HG03460 (cell line): ENCODE results near the gene WWOX.

ENCODE experiments used
- ATAC-seq: cut with Tn5 transposase; IDR thresholded peaks from one replicate; pipeline ENCODE4 v1.9.1; 2021; ENCODE audit not compliant: unreplicated experiment

Gene WWOX

DNA sequence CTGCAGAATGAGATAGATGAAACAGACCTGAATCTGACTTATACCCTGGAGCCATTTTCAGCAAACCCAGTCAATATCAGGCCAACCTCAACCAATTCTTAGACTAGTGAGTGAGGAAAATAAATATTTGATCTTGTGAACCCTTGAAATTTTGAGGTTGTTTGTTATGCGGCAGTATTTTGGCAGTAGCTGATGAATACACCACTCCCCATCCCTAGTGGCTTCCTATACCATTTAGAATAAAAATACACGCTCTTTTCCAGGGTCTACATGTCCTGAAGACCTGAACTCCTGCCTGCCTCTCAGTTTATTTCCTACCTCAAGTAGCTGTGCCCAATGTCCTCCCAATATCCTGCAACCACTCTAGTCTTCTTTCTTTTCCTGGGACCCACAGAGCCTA, 647.3 kb downstream of the WWOX start:
- ATAC-seq = no peak

DNA sequence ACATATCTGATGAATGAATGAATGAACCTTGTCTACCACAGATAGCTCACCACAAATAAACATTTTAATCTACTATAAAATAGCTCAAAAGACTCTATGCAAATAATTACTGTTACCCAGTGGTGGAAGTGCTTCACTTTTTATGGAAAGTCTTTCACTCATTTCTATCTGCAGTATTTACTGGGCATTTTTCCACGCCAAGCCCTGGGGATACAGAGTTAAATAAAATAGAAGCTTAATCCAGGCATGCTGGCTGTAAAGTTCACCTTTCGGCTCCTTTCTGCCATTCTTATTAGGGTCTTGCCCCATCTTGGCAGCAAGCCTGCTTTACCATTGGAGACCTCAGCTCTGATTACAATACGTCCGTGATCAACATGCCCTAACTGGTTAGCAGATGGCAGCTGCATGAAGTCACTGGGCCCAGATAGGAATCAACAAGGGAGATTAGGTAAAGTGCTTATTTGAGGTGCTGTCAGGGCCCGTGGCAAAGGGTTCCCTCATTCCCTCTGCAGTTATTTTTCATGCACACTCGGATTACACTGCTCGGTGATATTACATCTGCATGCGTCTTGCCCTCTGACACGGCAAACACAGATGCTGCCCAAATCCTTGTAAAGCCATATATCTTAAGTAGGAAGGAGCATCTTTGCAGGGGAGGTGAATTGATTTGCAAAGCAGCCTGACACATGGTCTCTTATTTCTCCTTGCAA, 648.9 kb downstream of the WWOX start:
- no peak for ATAC-seq

DNA sequence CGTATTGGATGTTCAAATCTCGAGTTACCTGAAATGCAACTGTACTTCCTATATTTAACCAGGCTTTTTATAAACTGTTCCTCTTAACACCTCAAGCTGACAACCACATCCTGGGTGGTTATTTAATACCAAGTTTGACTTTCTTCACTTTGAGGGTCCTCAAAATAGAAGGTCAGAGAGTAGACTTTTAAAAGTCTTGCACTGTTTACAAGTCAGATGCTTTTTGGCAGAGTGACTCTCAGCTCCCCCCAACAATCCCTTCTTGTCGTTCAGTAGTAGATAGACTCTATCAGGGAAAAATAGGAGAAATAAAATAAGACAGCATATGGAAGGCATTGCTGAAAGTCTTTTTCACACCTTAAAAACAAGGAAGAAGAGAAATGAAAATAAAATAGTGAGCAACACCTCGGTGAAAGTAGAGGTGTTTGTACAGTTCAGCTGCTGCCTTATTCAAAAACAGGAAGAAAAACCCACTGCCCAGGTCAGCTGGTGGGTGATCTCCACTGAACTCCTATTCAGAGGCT, 650.4 kb downstream of the WWOX start:
- ATAC-seq = peak; percentile 82

DNA sequence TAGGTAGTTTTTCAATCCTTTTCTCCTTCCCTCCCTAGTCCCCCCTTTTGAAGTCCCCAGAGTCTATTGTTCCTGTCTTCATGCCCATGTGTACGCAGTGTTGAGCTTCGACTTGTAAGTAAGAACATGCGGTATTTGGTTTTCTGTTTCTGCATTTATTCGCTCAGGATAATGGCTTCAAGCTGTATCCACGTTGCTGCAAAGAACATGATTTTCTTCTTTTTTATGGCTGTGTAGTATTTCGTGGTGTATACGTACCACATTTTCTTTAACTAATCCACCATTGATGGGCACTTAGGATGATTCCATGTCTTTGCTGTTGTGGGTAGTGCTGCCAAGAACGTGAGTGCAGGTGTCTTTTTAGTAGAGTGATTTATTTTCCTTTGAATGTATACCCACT, 651.2 kb downstream of the WWOX start:
- no peak for ATAC-seq

DNA sequence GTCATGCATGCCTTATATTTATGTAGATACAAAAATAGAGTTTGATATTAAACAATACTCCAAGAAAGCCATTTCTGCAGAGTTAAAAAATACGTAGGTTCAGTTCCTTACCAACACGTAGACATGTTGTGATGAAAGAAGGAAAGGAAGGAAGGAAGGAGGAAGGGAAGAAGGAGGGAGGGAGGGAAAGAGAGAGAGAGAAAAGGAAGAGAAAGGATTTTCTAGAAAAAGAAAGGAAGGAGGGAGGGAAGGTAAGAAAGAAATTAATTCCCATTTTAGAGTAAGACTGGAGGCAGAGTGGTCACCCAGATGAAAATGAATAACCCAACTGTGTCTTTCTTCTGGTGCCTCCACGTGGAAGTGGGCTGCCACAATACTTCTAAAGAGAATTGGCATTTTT, 652.1 kb downstream of the WWOX start:
- no peak for ATAC-seq

DNA sequence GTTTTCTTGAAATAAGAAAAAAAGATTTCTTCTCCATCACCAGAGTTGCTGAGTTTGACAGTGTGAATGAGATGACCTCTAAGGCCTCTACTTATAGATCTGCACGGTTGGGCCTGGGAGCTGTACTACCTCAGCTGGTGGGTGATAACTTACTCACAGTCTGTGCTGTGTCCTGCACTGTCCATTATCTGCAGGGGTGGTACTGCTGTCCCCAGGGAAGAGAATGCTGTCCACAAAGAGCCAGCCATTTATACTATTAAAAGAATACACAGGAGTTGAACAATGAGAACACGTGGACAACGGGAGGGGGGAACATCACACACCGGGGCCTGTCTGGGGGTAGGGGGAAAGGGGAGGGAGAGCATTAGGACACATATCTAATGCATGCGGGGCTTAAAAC, 655.3 kb downstream of the WWOX start:
- no peak for ATAC-seq

DNA sequence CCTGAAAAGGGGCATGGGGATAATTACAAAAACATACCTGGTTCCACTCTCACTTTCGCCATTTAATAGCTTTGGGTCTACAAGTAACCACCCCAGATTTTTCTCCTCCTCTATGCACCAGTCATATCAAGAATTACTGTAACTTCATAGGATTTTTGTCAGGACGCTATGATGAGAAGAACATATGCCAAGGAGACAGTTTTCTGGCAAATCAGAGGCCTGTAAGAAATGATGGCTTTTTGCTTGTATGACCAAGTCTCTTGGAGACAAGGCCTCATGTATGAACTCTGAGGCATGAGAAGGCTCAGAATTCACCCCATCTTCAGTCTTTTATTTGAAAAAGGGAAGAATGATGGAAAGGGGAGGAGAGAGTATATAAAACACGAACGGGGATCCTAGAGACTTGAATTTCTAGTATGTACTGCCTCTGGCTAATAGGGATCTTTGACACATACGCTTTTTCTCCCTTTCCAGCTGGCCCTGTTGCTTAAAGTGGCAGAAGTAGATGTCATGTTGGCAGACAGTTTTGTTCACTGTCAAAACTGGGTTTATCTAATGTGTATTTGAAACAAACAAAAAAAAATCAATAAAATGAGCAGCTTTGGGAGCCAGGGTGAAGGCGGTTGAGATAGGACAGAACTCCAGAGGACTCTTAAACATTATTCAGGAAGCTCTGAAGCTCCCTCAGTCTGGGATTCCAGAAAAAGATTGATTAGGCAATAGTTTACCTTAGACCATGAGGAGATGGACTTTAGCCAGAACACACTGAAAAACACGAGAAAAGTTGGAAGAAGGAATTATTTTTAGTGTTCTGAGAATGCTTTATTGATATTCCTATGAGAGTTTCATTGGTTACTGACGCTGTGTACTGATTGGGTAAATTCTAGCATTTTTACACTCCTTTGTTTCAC, 656.6 kb downstream of the WWOX start:
- ATAC-seq = no peak

DNA sequence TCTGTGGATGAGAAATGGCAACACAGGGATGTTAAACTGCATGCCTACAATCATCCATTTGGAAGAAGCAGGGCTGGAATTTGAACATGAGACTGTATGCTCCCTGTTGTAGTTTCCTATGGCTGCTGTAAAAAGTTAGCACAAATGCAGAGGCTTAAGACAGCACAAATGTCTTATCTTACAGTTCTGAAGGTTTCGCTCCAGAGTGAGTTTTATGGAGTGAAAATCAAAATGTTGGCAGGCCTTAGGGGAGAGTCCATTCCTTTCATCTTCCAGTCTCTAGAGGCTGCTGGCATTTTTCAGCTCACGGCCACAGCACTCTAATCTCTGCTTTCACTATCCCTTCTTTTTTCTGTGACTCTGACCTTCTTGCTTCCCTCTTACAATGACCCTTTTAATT, 660.1 kb downstream of the WWOX start:
- no peak for ATAC-seq

DNA sequence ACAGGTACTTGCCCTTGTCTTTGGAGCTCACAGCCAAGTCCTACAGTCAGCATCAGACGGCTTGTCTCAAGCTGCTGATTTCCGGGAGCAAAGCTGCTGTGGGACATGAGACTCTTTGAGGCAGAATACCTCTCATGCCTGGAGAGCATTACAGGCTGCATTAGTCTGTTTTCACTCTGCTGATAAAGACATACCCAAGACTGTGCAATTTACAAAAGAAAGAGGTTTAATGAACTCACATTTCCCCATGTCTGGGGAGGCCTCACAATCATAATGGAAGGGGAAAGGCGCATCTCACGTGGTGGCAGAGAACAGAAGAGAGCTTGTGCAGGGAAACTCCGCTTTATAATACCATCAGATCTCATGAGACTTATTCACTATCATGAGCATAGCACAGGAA, 661.2 kb downstream of the WWOX start:
- no peak for ATAC-seq

DNA sequence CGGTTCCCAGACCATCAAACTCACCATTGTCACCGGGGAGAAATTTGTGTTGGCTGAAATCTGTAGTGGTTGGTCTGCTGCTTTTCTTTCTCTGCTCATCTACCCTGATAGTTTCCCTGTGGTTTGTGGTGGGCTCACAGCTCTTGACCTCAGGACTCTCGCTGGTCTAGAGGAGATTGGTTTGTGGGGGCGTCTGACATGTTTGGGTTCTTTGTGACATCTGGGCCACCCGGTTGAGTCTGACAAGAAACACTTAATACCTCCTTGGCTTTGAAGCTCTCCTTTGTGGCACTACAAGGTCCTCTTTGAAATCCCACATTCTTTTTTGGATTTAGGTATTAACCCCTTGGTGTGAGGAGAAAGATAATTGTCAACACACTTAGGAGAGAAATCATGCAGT, 662.0 kb downstream of the WWOX start:
- peak; percentile 87 for ATAC-seq

DNA sequence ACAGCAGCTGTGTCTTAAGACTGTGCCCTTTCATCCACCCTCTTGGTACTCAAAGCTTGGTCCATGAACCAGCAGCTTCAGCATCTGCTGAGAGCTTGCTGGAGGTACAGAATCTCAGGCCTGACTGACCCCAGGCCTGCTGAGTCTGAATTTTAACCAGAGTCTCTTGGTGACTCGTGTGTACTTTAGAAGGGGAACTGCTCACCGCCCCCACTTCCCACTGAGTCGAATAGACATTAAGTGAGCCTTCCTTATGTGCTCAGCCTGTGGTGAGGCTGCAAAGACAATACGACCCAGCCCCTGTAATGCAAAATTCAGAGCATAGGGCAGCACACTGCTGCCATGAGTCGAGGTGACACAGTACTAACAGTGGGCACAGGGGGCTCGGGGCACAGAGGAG, 662.8 kb downstream of the WWOX start:
- ATAC-seq = peak; percentile 60

DNA sequence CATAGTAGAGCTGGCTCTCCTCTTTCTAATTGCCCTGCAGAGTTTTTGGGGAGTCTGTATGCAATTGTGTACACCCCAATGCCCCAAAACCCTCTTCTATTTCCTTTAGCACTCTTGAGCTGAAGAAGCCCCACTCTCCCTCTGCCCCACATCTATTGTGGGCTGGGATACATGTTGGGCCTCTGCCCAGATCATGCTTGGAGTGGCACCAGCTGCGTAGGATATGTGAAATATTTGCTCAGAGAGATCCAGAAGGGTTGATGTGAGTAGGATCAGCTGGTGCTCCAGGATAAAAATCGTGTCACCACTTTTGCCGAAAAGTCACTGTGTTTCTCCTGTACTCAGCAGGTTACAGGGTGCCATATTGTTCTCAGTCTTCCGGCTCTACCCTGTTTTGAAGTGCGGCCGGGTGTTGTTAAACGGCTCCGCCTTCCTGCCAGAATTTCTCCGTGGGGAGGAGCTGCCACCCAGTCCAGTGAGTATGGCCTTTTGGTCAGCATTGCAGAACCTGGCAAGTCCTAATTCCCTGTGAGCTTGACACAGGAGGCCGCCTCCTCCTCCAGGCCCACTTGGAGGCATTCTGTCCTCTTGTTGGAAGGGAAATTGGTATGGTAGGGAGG, 664.5 kb downstream of the WWOX start:
- ATAC-seq = no peak

DNA sequence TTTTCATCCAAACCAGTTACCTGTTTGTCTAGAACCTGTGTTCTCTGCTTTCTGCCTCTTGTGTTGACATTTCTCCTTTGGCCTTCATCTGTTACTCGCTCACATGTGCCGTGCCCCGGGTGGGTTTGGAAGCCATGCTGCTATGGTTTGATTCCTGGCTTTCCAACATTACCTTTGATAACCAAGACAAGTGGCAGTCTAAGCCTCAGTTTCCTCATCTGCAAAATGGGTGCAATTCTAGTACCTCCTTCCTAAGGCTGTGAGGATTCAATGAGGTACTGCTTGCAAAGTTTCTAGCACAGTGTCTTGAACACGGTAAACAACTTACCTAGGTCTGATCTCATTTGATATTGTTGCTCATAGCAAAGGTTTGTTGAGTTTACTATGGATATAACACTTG, 665.0 kb downstream of the WWOX start:
- ATAC-seq = no peak

DNA sequence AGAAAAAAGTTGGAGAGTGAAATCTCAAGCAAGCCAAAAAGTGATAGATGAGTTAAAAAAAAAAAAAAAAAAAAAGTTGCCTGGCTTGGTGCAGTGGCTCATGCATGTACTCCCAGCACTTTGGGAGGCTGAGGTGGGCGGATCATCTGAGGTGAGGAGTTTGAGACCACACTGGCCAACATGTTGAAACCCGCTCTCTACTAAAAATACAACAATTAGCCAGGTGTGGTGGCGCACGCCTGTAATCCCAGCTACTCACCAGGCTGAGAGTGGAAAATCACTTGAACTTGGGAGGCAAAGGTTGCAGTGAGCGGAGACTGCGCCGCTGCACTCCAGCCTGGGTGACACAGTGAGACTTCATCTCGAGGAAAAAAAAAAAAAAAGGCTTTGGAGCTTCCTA, 668.8 kb downstream of the WWOX start:
- no peak for ATAC-seq

DNA sequence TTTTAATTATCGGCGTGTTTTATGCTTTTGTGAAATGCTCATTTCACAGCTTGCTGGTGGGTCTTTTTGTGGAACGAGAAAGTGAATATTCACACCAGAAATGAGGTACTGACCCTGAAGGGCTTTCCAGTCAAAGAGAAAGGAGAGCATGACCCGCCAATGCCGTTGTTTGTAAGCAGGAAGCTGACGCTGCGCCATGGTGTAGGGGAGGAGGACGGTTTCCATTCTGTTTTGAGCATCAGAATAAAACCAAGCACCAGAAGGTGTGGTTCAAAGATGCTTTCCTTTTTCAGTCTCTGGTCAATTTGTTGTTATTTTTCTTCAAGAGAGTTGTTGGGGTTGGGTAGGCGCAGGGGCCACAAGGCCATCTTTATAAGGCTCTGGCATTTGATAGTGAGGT, 669.3 kb downstream of the WWOX start:
- ATAC-seq = no peak

DNA sequence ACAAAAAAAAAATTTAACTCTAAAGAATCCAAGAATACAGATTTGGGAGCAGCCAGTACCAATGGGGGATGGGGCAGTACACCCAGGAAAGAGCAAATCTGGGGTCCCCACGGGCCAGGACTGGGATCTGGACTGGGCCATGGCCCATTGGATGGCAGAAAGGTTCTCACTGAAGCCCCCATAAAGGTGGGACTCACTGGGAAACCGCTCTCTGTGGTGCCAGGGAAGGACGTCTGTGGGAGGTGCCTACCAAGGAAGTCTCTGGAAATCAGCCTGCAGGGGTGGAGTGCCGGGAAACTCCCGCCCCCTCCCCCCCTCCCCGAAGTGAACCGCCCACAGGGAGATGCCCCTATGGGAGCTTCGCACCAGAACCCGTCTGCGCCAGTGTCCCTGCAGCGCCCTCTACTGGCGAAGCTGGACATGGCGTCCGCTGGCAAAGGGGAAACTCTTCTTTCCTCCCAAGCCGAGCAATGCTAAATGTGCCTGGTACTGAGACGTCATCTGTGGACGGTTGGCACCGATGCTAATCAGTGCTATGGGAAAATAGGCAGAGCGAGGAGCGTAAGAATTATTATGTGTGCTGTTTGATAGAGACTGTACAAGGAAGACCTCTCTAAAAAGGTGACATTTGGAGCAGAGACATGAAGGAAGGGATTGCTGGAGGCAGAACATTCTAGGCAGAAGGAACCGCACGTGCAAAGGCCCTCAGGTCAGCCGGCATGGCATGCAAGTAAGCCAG, 671.1 kb downstream of the WWOX start:
- peak; percentile 83 for ATAC-seq

DNA sequence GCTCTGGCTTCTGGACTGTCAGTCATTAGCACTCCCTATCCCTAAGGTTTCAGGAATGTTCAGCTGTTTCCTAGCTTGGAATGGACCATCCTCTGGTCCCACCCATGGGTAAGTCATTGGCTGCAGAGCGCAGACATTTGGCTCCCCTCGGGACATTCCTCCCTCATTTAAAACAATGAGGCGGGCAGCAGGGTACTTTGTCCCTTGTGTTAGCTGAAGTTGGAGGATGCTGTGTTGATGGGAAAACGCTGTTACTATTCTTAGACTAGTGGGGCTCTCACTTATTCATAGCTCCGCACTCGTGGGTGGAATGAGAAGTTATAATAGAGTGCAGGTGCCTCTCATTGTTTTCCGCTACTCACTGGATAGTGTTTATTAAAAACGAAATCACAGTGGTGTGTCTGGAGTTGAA, 673.8 kb downstream of the WWOX start:
- no peak for ATAC-seq

DNA sequence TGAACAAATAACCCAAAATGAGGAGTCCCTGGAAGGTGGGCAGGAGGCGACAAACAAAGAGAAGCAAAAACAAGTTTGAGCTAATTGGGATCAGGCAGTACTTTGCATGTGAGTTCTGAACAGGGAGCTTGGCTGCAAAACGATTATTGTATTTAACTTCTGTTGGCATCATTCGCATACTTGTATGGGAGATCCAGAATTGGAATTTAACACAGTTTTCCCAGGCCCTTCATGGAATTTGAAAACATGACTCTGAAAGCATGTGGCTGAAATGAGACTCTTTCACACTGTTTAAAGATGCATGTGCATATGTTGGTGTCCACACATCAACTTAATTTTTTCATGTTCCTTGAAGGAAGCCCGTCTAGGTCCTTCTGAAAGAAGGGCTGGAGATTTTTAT, 674.3 kb downstream of the WWOX start:
- ATAC-seq = no peak

DNA sequence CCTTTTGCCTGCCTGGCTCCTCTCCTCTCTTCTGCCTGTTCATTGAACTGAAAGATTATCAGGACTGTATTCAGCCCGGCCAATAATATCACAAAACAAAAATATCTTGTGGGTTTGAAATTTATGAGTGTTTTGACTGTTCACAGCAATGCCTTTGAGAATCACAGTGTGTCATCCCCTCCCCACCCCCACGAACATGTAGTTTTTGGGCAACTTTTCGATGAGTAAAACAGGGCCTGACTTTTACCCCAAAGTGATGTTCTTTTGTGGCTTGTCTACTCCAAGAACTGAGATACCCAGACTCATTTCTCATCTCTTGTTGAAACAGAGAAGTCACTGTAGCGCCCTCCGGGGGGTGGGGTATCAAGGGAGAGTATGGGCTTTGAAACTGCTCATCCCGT, 675.7 kb downstream of the WWOX start:
- no peak for ATAC-seq

DNA sequence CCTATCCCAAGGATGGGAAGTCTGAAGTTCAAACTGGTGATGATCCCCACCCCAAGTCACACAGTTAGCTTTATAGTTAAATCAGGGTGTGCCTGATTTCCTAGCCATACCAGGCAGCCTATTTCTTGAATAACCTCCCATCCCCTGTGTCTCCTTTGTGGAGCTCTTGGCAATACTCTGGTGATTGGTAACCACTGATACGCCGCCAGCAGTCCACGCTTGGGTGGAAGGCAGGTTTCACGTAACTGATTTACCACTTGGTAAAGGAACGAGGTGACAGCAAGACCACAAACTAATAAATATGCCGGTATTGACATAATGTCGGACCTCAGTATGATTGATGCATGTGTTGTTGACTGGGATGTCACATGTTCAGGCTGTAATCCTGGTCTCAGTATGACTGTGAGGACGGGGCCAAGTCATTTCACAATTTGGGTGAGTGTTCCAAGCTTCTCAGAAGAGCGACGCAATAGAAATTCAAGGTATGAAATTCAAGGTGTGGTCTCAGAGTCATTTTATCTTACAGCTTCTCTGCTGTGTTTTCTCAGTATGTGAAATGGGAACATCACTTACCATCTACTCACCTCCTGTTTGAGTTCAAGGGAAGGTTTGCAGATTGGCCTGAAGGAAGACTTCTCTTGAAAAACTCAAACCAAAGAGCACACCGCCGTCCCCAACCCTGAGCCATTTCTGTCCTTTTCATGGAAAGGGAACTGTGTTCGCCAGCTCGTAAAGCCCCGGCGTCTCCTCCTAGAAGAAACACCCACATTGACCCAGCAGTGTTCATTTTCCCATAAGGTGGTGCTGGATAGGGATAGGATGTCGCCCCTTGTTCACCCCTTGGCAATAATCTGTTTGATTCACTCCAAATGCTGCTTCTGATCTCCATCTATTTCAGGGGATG, 678.9 kb downstream of the WWOX start:
- no peak for ATAC-seq
